ENCODE results near the gene ADAMTS12. TPM values are rescaled to one million over a fixed set of nuclear protein-coding genes. Genes with fewer than 3 reads are reported as not detected.

ADAMTS12 gene
- total RNA-seq, 1 donor: under 0.01 TPM

- Histone ChIP-seq H3K4me3 (ENCODE audit: low read length) (no peak overlapping the region), H3K4me1 (ENCODE audit: insufficient read depth, low read length) (no peaks in the 10 kb centered on the region), H3K27me3 (ENCODE audit: insufficient read depth, low read length) (no peaks in the 10 kb centered on the region), H3K9me3 (ENCODE audit: low read depth, low read length) (no peaks in the 10 kb centered on the region)
Observed at GRCh38 chr5:33840927-33841547, 50.8 kb downstream of the ADAMTS12 start.

- no peaks in the 10 kb centered on the region for H3K4me1 ChIP-seq (ENCODE audit: insufficient read depth, low read length)
- H3K9me3 ChIP-seq (ENCODE audit: low read depth, low read length): no peaks in the 10 kb centered on the region
- H3K27me3 ChIP-seq (ENCODE audit: insufficient read depth, low read length): no peaks in the 10 kb centered on the region
- H3K4me3 ChIP-seq (ENCODE audit: low read length): no peak overlapping the region
Observed at GRCh38 chr5:33837301-33837700, 54.5 kb downstream of the ADAMTS12 start.

GRCh38 chr5:33834334-33834733 is 57.5 kb downstream of the ADAMTS12 start:
- no peaks in the 10 kb centered on the region for H3K27me3 ChIP-seq (ENCODE audit: insufficient read depth, low read length)
- H3K4me3 ChIP-seq (ENCODE audit: low read length): no peak overlapping the region
- H3K4me1 ChIP-seq (ENCODE audit: insufficient read depth, low read length): no peaks in the 10 kb centered on the region
- H3K9me3 ChIP-seq (ENCODE audit: low read depth, low read length): no peaks in the 10 kb centered on the region

- Histone ChIP-seq H3K27me3 (ENCODE audit: insufficient read depth, low read length) (no peaks in the 10 kb centered on the region), H3K4me1 (ENCODE audit: insufficient read depth, low read length) (no peaks in the 10 kb centered on the region), H3K4me3 (ENCODE audit: low read length) (no peak overlapping the region), H3K9me3 (ENCODE audit: low read depth, low read length) (no peaks in the 10 kb centered on the region)
Observed at GRCh38 chr5:33833237-33833575, 58.6 kb downstream of the ADAMTS12 start.

- Histone ChIP-seq H3K27me3 (ENCODE audit: insufficient read depth, low read length) (no peaks in the 10 kb centered on the region), H3K4me3 (ENCODE audit: low read length) (no peak overlapping the region), H3K4me1 (ENCODE audit: insufficient read depth, low read length) (no peaks in the 10 kb centered on the region), H3K9me3 (ENCODE audit: low read depth, low read length) (no peaks in the 10 kb centered on the region)
Observed at GRCh38 chr5:33832404-33833236, 59.2 kb downstream of the ADAMTS12 start.

- H3K27me3 ChIP-seq (ENCODE audit: insufficient read depth, low read length): no peaks in the 10 kb centered on the region
- H3K9me3 ChIP-seq (ENCODE audit: low read depth, low read length): no peaks in the 10 kb centered on the region
- no peak overlapping the region for H3K4me3 ChIP-seq (ENCODE audit: low read length)
- no peaks in the 10 kb centered on the region for H3K4me1 ChIP-seq (ENCODE audit: insufficient read depth, low read length)
Observed at GRCh38 chr5:33831041-33831440, 60.7 kb downstream of the ADAMTS12 start.

GRCh38 chr5:33829430-33829829 is 62.4 kb downstream of the ADAMTS12 start:
- Histone ChIP-seq H3K9me3 (ENCODE audit: low read depth, low read length) (no peaks in the 10 kb centered on the region), H3K4me1 (ENCODE audit: insufficient read depth, low read length) (no peaks in the 10 kb centered on the region), H3K4me3 (ENCODE audit: low read length) (no peak overlapping the region), H3K27me3 (ENCODE audit: insufficient read depth, low read length) (no peaks in the 10 kb centered on the region)

- no peaks in the 10 kb centered on the region for H3K9me3 ChIP-seq (ENCODE audit: low read depth, low read length)
- H3K4me1 ChIP-seq (ENCODE audit: insufficient read depth, low read length): no peaks in the 10 kb centered on the region
- no peaks in the 10 kb centered on the region for H3K27me3 ChIP-seq (ENCODE audit: insufficient read depth, low read length)
- H3K4me3 ChIP-seq (ENCODE audit: low read length): no peak overlapping the region
Observed at GRCh38 chr5:33828626-33829308, 63.0 kb downstream of the ADAMTS12 start.

- Histone ChIP-seq H3K9me3 (ENCODE audit: low read depth, low read length) (no peaks in the 10 kb centered on the region), H3K4me1 (ENCODE audit: insufficient read depth, low read length) (no peaks in the 10 kb centered on the region), H3K4me3 (ENCODE audit: low read length) (no peak overlapping the region), H3K27me3 (ENCODE audit: insufficient read depth, low read length) (no peaks in the 10 kb centered on the region)
Observed at GRCh38 chr5:33827885-33828284, 63.9 kb downstream of the ADAMTS12 start.

GRCh38 chr5:33827018-33827707 is 64.6 kb downstream of the ADAMTS12 start:
- H3K9me3 ChIP-seq (ENCODE audit: low read depth, low read length): no peaks in the 10 kb centered on the region
- no peaks in the 10 kb centered on the region for H3K4me1 ChIP-seq (ENCODE audit: insufficient read depth, low read length)
- no peak overlapping the region for H3K4me3 ChIP-seq (ENCODE audit: low read length)
- H3K27me3 ChIP-seq (ENCODE audit: insufficient read depth, low read length): no peaks in the 10 kb centered on the region

- Histone ChIP-seq H3K9me3 (ENCODE audit: low read depth, low read length) (no peaks in the 10 kb centered on the region), H3K4me1 (ENCODE audit: insufficient read depth, low read length) (no peaks in the 10 kb centered on the region), H3K27me3 (ENCODE audit: insufficient read depth, low read length) (no peaks in the 10 kb centered on the region), H3K4me3 (ENCODE audit: low read length) (no peak overlapping the region)
Observed at GRCh38 chr5:33824516-33825195, 67.1 kb downstream of the ADAMTS12 start.

GRCh38 chr5:33817301-33817700 is 74.5 kb downstream of the ADAMTS12 start:
- no peak overlapping the region for H3K4me3 ChIP-seq (ENCODE audit: low read length)
- no peaks in the 10 kb centered on the region for H3K4me1 ChIP-seq (ENCODE audit: insufficient read depth, low read length)
- H3K9me3 ChIP-seq (ENCODE audit: low read depth, low read length): no peaks in the 10 kb centered on the region
- H3K27me3 ChIP-seq (ENCODE audit: insufficient read depth, low read length): no peaks in the 10 kb centered on the region

GRCh38 chr5:33816791-33817190 is 75.0 kb downstream of the ADAMTS12 start:
- no peaks in the 10 kb centered on the region for H3K27me3 ChIP-seq (ENCODE audit: insufficient read depth, low read length)
- H3K4me3 ChIP-seq (ENCODE audit: low read length): no peak overlapping the region
- no peaks in the 10 kb centered on the region for H3K9me3 ChIP-seq (ENCODE audit: low read depth, low read length)
- H3K4me1 ChIP-seq (ENCODE audit: insufficient read depth, low read length): no peaks in the 10 kb centered on the region

GRCh38 chr5:33812746-33813145 is 79.0 kb downstream of the ADAMTS12 start:
- no peak overlapping the region for H3K4me3 ChIP-seq (ENCODE audit: low read length)
- H3K9me3 ChIP-seq (ENCODE audit: low read depth, low read length): no peaks in the 10 kb centered on the region

More at GRCh38 chr5:33812746-33813145, 79.0 kb downstream of the ADAMTS12 start:
- Histone ChIP-seq H3K4me1 (ENCODE audit: insufficient read depth, low read length) (no peaks in the 10 kb centered on the region), H3K27me3 (ENCODE audit: insufficient read depth, low read length) (no peaks in the 10 kb centered on the region)

All from mononuclear cell (primary cell).